Loucy (cell line): ENCODE data around the gene ACP7.

ENCODE experiments used
- EZH2phosphoT487 ChIP-seq: fragments of 200-600 bp; IDR thresholded peaks from 2 replicates; pipeline ENCODE4 v1.6.1; 2018; ENCODE audit warnings: antibody characterized with exemption, mild to moderate bottlenecking, moderate library complexity, borderline replicate concordance
- TF ChIP-seq, protein P1 (sequence below): fragments of 200-600 bp; sonication (generic); conservative IDR thresholded peaks from 2 replicates; pipeline ENCODE4 v1.5.1; 2014; ENCODE audit warnings: mild to moderate bottlenecking, antibody characterized with exemption, low read length

DNA sequence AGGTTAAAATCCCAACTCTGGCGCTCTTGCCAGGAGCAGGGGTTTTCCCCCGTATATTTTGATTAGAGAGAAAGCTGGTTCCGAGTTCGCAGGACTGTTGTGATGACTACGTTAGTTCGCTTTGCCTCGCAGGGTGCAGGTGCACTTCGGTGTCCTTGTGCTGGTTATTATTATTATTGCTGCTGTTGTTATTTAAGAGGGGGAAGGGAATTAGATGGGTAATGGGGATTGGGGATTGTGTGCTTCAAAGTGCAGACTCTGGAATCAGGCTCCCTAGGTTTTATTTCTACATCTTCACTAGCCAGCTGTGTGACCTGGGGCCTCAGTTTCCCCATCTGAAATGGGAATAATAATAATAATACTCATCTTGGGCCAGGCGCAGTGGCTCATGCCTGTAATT, 15.2 kb downstream of the ACP7 start:
- TF ChIP-seq, protein P1, sequence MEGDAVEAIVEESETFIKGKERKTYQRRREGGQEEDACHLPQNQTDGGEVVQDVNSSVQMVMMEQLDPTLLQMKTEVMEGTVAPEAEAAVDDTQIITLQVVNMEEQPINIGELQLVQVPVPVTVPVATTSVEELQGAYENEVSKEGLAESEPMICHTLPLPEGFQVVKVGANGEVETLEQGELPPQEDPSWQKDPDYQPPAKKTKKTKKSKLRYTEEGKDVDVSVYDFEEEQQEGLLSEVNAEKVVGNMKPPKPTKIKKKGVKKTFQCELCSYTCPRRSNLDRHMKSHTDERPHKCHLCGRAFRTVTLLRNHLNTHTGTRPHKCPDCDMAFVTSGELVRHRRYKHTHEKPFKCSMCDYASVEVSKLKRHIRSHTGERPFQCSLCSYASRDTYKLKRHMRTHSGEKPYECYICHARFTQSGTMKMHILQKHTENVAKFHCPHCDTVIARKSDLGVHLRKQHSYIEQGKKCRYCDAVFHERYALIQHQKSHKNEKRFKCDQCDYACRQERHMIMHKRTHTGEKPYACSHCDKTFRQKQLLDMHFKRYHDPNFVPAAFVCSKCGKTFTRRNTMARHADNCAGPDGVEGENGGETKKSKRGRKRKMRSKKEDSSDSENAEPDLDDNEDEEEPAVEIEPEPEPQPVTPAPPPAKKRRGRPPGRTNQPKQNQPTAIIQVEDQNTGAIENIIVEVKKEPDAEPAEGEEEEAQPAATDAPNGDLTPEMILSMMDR, result no peak
- no peak for TF ChIP-seq EZH2phosphoT487
